DMS153 (cell line): ENCODE measurements around the gene GSPT1.

Experiments
- DNase-seq: peaks from one replicate; lab custom pipeline; 2025; lab: John Stamatoyannopoulos, UW

The GSPT1 gene

DNA sequence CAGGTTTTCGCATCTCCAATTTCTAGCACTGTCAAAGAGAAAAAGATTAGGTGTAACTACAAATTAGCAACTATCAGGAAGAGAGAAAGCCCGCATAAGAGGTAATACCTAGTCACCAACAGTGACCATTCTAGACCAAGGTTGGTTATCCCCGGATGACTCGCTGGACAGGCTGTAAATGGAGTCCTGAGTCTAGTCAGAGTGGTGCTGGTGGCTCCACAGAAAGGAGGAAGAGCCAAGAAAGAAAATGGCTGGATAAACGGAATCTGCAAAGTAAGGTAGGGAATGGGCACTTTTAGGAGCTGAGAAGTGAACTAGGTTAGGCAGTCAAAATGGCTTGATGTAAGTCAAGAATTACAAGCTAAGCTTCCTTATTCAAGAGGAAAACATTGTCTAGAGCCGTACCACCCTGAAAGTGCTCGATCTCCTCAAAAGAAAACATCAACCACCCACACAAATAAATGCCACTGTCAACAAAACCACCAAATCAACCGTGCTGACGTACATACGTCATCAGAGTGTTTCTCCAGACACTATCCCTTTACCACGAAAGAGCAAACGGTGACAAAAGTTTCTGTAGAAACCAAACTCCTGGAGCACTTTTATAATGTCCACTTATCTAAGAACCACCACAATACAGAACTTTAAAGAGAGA lies 2.2 kb downstream of the GSPT1 start:
- no peak for DNase-seq

DNA sequence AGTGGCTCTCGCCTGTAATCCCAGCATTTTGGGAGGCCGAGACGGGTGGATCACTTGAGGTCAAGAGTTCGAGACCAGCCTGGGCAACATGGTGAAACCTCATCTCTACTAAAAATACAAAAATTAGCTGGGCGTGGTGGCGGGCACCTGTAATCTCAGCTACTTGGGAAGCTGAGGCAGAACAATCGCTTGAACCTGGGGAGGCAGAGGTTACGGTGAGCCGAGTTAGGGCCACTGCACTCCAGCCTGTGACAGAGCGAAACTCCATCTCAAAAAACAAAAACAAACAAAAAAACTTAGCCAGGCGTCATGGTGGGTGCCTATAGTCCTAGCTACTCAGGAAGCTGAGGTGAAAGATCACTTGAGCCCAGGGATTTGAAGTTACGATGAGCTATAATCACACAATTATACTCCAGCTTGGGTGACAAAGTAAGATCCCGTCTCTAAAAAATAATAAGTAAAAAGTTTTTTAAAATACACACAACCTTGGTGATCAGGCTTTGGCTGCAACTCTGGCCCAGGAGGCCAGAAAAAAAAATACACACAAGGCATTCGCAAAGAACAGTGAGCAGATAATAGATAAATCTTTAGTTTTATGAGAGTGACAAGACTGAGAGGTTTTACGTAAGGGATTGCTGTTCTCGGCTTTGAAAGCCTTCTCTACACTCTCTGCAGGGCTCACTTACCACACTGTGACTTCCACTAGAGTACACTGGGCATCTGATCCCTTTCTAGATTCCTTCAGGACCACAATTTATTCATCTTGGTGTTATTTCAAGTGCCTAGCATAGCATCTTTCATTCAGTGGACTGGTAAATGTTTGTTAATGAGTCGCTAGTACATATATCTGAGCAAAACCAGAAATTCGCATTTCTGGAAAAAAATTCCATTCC lies 5.9 kb downstream of the GSPT1 start:
- DNase-seq: no peak

DNA sequence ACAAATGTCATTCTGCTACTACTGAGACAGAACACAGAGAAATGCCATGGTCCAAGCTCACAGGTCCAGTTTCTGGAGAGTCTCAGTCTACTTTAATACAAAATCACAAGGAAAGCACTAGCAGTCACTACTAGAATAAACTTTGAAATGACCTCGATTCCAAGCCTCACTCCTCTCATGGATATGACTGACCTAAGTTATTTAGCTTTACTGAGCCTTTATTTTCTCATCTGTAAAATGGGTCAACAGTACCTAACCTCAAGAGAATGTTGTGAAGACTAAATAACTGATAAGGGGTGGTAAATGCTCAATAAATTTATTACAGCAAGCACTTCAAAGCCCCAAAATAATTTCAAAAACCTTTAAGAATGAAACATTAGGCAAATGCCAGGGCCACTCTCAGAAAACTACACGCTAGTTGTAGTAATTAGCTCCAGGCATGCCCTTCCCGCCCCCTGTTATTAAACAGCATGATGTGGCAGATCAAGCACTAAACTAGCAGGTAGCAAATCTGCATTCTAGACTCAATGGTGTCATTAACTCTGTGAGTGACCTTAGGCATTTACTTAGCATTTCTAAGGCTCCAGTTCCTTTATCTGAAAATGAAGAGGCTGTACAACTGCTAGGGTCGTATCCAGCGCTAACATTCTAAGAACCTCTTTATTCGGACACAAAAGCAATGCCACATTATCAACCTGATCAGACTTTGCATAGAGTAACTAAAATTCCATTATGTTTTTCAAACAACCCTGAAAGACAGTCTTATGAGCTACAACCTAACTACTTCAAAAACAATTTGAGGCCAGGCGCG lies 8.4 kb downstream of the GSPT1 start:
- DNase-seq: no peak

DNA sequence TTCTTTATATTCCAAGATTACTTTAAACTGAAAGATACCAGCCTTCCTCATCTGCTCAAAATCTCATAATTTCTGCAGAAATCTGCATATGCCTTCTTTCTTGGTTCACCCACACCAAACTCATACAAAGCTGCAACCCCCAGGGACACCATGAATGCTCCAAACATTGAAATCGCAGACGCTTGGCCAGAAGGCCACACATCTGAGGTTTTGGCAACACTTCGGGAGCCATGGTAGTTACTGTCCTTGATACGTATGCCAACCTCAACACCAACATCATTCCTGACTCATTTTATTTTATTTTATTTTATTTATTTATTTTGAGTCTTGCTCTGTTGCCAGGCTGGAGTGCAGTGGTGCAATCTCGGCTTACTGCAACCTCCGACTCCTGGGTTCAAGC lies 11.8 kb downstream of the GSPT1 start:
- DNase-seq: no peak

DNA sequence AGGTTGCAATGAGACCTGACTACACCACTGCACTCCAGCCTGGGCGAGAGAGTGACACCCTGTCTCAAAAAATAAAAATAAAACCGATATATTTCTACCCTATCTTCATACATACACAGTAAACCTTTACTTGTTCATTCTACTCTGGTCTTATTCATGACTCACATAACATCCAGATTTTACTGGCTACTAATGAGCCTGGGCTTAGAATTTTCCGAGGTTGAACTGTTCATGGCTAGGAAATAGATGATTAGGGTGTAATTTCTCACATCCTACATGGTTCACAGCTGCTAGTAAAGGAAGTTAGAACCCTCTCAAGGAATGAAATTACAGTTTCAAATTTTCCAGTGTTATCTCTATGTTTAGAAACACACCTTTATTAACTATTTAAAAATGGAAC lies 14.7 kb downstream of the GSPT1 start:
- DNase-seq: no peak

DNA sequence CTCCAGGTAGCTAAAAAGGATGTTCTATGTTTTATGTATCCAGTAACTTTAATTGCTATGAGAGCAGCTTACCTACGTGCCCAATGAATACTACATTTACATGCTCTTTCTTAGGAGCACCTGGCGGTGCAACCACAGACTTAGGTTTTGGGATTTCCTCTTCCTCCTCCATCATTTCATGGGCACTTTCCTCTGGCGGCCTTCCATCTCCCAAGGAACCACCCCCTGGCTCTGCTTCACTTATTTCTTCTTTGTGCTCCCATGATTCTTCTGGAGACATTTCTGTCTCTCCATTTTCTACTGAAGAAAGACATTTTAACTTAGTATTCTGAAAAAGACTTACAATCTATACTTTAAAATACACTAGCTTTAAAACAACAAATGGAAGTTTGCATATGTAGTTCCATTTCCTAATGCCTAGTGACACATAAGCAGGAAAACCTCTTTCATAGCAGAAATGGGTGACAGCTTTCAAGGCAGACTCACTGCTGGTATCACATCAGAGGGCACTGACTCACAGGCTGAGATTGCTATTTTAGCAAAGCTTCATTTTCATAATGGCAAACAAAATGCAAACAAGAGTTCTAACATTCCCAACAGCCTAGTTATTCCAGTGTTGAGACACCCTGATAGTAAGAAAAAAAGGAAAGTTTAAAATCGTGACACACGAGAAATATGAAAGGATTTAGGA lies 19.1 kb downstream of the GSPT1 start:
- no peak for DNase-seq

DNA sequence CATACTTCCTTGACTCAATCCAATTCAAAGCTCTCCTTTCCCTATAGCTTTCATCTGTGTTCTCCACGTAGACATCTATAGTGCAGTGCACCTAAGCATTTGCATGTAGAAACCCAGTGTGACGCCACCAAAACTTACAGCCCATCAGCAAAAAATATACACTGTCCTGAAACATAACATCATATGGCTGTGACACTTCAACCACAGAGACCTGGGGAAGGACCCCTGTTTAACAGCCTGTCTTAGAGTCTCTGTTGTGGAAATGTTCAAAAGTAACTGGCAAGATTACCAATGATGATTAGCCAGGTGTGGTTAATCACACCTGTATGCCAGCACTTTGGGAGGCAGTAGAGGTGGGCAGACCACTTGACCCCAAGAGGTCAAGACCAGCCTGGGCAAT lies 22.2 kb downstream of the GSPT1 start:
- no peak for DNase-seq

DNA sequence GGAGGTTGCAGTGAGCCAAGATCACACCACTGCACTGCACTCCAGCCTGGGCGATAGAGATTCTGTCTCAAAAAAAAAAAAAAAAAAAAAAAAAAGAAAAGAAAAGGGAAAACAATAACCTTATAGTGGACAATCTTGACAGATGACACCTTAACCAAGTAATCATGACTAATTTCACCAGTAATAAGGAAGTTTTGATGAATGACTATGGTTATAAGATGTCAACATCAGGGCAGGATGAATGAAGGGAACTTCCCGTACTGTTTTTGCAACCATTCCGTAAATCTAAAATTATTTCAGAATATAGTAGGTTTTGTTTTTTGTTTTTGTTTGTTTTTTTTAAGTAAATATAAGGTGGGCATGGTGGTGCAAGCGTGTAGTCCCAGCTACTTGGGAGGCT lies 23.0 kb downstream of the GSPT1 start:
- no peak for DNase-seq

DNA sequence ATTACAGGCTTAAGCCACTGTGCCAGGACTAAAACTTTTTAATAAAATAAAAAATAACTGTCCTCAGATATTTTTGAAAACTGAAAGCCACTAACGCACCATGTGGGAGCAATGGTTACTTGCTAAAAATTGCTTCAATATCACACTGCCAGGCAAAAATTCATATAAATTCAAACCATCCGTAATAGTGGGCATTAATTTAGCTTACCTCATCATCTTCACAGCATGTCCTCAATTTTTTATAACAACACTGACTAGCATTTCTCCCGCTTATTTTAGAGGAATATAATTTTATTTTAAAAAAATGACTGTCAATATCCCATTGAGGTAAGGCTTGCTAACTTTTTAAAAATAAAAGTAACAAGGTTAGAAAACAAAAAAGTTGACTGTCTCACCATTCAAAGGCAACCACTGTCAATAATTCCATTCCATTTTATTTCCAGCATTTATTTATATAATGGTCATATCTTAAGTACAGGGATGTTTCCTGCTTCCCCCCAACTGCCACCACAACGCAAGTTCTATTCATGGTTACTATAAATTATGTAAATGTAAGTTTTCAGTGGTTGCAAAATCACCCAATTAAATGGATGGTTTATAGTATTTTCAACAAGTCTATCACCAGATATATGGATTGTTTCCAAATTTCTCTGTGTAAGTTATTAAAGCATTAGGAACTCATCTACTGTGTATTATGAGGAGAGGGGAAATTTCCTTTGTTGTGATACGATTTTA lies 25.4 kb downstream of the GSPT1 start:
- DNase-seq: no peak

DNA sequence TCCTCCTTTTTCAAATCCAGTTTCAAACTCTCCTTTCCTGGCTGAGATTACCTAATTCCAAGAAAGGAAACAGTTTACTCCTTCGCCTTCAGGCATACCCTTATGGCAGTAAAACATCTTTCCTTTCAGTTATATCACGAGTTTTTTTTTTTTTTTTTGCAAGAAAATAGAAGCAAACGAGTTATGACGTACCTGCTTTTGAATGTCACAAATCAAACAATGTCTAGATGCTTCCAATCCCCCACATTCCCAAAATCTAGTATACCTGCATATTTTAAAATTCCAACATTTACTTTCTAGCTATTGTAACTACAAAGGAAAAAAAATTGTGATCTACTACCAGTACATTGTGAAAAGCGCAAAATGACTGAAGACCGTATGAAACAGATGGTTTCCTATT lies 28.9 kb downstream of the GSPT1 start:
- DNase-seq: no peak

DNA sequence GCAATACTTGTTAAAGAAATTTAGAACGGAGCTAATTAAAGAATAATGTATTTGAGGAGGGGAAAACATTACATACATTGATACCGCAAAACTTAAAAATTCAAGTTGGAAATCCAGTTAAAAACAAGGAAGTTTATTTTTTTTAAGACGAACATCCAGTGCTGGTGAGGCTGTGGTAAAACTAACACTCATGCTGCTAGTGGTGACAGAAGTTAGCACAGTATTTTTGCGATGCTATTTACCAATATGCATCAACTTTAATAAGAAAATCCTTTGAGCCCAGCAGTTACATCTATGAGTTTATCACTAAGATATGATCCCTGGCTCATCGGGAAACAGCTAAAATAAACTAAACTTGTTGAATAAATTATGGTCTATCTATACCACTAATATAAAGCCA lies 31.7 kb downstream of the GSPT1 start:
- no peak for DNase-seq

DNA sequence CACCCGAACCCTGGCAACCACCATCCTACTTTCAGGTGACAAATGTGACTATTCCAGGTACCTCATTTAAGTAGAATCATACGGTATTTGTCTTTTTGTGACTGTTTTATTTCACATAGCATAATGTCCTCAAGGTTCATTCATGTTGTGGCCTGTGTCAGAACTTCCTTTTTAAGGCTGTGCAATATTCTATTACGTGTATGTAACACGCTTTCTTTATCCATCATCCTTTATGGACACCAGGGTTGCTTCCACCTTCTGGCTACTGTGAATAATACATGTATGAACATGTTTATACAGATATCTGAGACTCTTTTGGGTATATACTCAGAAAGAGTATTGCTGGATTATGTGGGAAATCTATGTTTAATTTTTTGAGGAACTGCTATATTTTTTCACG lies 35.7 kb downstream of the GSPT1 start:
- no peak for DNase-seq

DNA sequence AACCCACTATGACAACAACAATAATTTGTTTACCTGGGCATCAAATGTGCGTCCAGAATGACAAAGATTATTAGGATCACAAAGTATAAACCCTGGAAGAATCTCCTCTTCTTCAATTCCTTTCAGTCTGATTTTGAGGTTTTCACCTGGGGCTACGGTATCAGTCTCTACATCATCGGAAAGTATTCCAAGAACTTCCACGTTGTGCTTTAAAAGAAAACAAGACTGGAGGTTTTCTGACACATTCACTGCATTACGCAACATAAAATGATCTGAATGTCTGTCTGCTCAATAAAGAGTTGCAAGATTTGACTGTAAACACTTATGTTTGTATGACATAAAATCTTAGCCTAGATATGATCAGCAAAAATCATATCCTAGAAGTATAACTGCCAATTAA lies 38.4 kb downstream of the GSPT1 start:
- no peak for DNase-seq

DNA sequence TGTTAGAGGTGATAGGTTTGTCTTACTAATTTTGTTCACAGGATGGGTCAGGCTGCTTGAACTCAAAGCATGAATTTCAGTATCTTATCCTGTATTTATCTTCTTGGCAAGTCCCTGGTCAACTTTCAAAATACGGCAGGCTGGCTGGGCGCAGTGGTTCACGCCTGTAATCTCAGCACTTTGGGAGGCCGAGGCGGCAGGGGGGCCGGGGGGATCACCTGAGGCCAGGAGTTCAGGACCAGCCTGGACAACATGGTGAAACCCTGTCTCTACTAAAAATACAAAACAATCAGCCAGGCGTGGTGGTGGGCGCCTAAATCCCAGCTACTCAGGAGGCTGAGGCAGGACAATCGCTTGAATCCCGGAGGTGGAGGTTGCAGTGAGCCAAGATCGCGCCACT lies 39.5 kb downstream of the GSPT1 start:
- no peak for DNase-seq

DNA sequence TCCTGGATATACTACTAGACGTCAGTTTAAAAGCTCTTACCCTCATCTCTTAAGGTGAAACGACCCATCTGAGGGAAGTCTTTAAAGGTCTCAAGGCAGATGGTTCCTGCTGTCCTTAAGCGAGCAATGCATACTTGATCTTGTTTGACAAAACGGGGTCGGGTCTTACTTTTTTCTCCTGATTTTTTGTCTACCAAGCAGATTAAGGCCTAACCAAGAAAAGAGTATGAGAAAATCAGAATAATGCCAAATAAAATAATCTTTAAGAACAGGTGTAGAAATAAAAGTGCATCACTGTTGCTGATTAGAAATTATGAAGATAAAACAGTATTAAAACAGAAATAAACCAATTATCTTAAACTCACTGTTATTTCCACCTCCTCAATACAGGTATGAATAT lies 40.0 kb downstream of the GSPT1 start:
- DNase-seq: no peak

DNA sequence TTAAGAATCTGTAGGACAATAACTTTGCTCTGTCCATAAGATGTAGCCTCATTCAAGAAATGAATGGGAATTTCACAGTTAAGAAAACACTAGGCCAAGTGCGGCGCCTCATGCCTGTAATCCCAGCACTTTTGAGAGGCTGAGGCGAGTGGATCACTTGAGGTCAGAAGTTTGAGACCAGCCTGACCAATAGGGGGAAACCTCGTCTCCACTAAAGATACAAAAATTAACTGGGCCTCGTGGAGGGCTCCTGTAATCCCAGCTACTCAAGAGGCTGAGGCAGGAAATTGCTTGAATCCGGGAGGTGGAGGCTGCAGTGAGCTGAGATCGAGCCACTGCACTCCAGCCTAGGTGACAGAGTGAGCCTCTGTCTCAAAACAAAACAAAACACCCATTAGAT lies 44.6 kb downstream of the GSPT1 start:
- DNase-seq: no peak

DNA sequence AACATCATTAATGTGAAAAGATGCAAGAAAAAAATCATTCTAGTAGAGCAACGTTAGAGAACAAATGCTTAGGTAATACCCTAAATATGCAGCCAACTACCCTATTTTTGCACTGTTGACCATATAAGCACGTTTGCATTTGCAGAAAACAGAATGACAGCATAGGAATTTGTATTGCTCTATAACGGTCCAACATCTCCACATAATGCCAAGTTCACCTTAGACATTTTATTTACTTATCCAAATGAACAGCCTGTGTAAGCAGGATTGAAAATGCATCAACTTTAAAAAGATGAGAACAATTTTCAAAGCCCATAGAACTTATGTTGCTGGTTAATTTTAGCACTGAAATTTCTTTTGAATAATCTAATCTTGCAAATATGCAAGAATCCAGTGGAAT lies 45.4 kb downstream of the GSPT1 start:
- no peak for DNase-seq

DNA sequence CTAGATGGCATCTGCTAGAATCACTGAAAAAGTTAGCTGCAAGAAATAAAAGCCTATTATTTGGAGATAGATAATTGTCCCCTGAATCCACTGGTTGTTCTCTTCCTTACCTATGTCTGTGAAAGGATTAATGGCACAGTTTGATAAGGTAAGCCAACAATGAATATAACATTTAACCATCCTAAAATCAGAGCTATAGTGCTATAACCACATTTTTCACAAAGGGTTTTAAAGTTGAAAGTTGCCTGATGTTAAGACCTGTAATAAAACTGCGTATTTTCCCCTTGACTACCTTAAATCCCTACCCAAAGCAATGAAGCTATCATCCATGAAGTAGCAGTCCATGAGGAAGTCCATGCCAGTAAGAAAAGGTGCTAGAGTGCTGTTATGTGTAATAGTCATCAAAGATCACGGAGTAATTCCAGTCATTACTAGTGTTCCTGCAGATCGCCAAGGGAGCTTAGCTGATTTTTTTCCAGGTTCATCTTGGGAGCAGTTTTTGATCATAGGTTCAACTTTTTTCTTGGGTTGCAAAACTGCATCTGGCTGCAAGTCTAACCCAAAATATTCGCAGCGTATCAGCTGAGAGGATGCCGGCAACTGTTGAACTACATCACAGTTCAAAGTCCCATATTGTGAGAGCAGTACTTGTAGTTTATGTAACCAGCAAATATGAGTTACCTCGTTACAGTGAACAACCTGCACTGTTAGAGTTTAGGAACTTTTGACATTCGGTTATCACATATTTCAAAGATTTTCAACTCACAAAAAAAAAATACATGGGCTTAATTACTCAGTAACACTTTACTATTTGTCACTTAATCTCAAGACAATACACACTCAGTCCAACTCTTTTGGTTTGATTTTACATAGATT lies 46.2 kb downstream of the GSPT1 start:
- DNase-seq: no peak

DNA sequence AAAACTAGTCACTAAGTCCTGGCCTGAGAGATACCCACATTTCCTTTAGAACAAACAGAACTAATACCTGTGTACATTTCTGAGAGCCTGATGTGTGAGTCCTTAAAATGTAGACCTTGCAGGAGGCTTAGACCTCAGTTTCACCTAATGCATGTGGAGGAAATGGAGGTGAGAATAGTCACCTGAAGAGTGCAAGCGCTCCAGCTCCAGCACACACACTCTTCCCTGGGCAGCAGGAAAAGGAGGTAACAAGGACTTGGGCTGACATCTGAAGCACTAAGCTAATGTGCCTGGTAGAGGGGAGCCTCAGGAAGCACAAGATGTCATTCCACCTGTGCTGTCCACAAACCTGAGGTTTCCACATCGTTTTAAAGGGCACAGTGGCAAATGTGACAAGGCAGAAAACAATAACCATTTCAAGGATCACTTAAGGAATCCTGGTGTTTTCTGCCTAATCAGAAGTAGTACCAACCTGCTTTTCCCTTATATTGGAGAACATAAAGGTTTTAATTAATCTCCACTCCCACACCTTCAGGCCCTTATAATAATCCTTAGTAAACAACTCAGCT lies 47.3 kb downstream of the GSPT1 start:
- DNase-seq: no peak

DNA sequence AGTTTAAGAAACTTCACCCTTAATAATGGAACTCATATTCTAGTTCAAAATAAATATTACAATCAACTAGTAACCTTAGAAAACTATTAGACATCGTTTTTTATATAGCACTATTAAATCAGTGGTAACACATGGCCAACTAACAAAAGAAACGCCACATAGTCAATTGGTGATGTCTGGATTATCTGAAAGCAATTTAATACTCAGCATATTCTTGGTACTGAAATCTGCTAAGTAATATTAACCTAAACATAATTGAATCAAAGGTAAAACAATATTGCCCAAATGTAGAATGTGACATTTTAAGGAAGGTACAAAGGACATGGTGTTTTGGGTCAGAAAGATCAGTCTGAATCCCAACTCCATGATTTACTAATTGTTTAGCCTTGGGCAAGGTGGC lies 53.3 kb downstream of the GSPT1 start:
- no peak for DNase-seq
